PC-9 (cell line): ENCODE results near the gene PLEKHH3. TPM values are rescaled to one million over a fixed set of nuclear protein-coding genes. Genes with fewer than 3 reads are reported as not detected.

ENCODE experiments used
- BruUV-seq: library from RNA; stranded (reverse); fragments of 400-500 nt; replicated peaks from 2 replicates; lab custom pipeline; 2021; lab: Mats Ljungman, UMichigan
- CTCF ChIA-PET: fragments of 300-600 bp; sonication (Branson Sonifier 250); formaldehyde crosslinking; loops from one replicate; lab custom pipeline; 2022; ENCODE audit warnings: antibody characterized with exemption; lab: Charles Lee
- POLR2A ChIA-PET: fragments of 300-600 bp; sonication (Branson Sonifier 250); formaldehyde crosslinking; loops from one replicate; lab custom pipeline; 2022; ENCODE audit warnings: antibody characterized with exemption; ENCODE audit not compliant: unreplicated experiment; lab: Charles Lee
- DNase-seq, 2 experiments: peaks; one replicate each; pipeline versions ENCODE4 v3.0.0 to v3.0.0-alpha.2; 2015 to 2022; ENCODE audit warnings: mixed read lengths in 1 of 2
- H2AFZ ChIP-seq: fragments of 200-600 bp; sonication (generic); 2 replicates; pipeline ENCODE4 v1.8.1; 2017; ENCODE audit warnings: antibody characterized with exemption
- H3F3A ChIP-seq: fragments of 200-600 bp; sonication (generic); 2 replicates; pipeline ENCODE4 v1.8.1; 2017; ENCODE audit warnings: antibody characterized with exemption, mild to moderate bottlenecking, low read depth; ENCODE audit not compliant: insufficient read depth
- H3K27ac ChIP-seq: fragments of 200-600 bp; sonication (generic); 2 replicates; pipeline ENCODE4 v1.6.1; 2016; ENCODE audit warnings: mixed run types
- H3K27me3 ChIP-seq: fragments of 200-600 bp; sonication (generic); 2 replicates; pipeline ENCODE4 v1.6.1; 2016; ENCODE audit warnings: low read depth, mixed run types; ENCODE audit not compliant: insufficient read depth
- H3K36me3 ChIP-seq: fragments of 200-600 bp; sonication (generic); 2 replicates; pipeline ENCODE4 v1.6.1; 2016; ENCODE audit warnings: low read depth, mixed run types
- H3K4me1 ChIP-seq: fragments of 200-600 bp; sonication (generic); replicated peaks from 2 replicates; pipeline ENCODE4 v1.6.1; 2016; ENCODE audit warnings: mixed run types; ENCODE audit not compliant: insufficient read depth
- H3K4me2 ChIP-seq: fragments of 200-600 bp; sonication (generic); 2 replicates; pipeline ENCODE4 v1.6.1; 2017; ENCODE audit warnings: mixed run types
- H3K4me3 ChIP-seq: fragments of 200-600 bp; sonication (generic); 2 replicates; pipeline ENCODE4 v1.6.1; 2016; ENCODE audit warnings: mixed run types
- H3K79me2 ChIP-seq: fragments of 200-600 bp; sonication (generic); 2 replicates; pipeline ENCODE4 v1.6.1; 2017; ENCODE audit warnings: low read depth, mixed run types
- H3K9me2 ChIP-seq: fragments of 200-600 bp; sonication (generic); 2 replicates; pipeline ENCODE4 v1.8.1; 2017; ENCODE audit warnings: mild to moderate bottlenecking; ENCODE audit not compliant: insufficient read depth
- H3K9me3 ChIP-seq: fragments of 200-600 bp; sonication (generic); 2 replicates; pipeline ENCODE4 v1.8.1; 2016; ENCODE audit warnings: low read depth; ENCODE audit not compliant: insufficient read depth
- H4K20me1 ChIP-seq: fragments of 200-600 bp; sonication (generic); 2 replicates; pipeline ENCODE4 v1.8.1; 2017; ENCODE audit not compliant: insufficient read depth
- EZH2 ChIP-seq: fragments of 200-600 bp; sonication (generic); IDR thresholded peaks from 2 replicates; pipeline ENCODE4 v1.8.0; 2017; ENCODE audit warnings: antibody characterized with exemption, low read depth
- intact Hi-C: fragments of 100-400 bp; cut with micrococcal nuclease; formaldehyde crosslinking; loops from one replicate; pipeline ENCODE4 v1.10.0; 2022; ENCODE audit not compliant: unreplicated experiment
- total RNA-seq: library from RNA; stranded (reverse); gene quantifications from 2 replicates; pipeline ENCODE4 v1.2.3, GENCODE V29; 2021
- TF ChIP-seq, protein P1 (sequence below): fragments of 200-600 bp; sonication (generic); conservative IDR thresholded peaks from 2 replicates; pipeline ENCODE4 v1.6.1; 2017; ENCODE audit warnings: mixed run types, antibody characterized with exemption, mild to moderate bottlenecking, moderate library complexity

The PLEKHH3 gene
- total RNA-seq, 1 experiment from 2014 or later: 22.5 TPM

DNA sequence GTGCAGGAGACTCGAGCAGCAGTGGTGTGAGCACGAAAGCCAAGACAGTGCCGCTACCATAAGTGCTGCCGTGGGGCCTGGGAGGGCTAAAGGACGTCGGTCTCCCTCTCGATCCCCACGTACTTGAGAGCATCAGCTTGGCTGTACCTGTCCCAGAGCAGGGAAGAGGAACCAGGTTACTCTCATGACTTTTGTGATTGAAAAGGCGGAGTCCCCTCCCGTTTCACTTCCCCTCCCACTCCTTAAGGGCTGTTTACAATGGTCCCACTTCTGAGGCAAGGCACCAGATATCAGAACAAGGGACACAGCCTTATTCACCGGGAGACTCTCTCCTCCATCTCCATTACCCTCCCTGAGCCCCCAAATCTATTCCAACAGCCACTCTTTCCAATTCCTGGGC lies 25.7 kb upstream of the PLEKHH3 start:
- intact Hi-C loops: no loop called here
- no peak for DNase-seq
- Histone ChIP-seq H3K79me2 (no peaks in the 10 kb centered on the region), H3K27ac (no peak overlapping the region), H3K9me2 (no peaks in the 10 kb centered on the region), H3K4me2 (no peak overlapping the region), H3K27me3 (no peaks in the 10 kb centered on the region), H4K20me1 (no peaks in the 10 kb centered on the region), H3K4me3 (no peak overlapping the region), H3K4me1 (no peaks in the 10 kb centered on the region), H2AFZ (no peak overlapping the region), H3K36me3 (no peaks in the 10 kb centered on the region), H3F3A (no peaks in the 10 kb centered on the region), H3K9me3 (no peaks in the 10 kb centered on the region)
- TF ChIP-seq EZH2: no peak
- TF ChIP-seq, protein P1, sequence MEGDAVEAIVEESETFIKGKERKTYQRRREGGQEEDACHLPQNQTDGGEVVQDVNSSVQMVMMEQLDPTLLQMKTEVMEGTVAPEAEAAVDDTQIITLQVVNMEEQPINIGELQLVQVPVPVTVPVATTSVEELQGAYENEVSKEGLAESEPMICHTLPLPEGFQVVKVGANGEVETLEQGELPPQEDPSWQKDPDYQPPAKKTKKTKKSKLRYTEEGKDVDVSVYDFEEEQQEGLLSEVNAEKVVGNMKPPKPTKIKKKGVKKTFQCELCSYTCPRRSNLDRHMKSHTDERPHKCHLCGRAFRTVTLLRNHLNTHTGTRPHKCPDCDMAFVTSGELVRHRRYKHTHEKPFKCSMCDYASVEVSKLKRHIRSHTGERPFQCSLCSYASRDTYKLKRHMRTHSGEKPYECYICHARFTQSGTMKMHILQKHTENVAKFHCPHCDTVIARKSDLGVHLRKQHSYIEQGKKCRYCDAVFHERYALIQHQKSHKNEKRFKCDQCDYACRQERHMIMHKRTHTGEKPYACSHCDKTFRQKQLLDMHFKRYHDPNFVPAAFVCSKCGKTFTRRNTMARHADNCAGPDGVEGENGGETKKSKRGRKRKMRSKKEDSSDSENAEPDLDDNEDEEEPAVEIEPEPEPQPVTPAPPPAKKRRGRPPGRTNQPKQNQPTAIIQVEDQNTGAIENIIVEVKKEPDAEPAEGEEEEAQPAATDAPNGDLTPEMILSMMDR: no peak
- no TSS peak for BruUV-seq
- POLR2A ChIA-PET: no interaction called here
- CTCF ChIA-PET: interaction anchor here (0.6 kb wide), 1 partner anchor 20 kb away, joined by 5 read pairs; no protein-coding TSS in a partner anchor

DNA sequence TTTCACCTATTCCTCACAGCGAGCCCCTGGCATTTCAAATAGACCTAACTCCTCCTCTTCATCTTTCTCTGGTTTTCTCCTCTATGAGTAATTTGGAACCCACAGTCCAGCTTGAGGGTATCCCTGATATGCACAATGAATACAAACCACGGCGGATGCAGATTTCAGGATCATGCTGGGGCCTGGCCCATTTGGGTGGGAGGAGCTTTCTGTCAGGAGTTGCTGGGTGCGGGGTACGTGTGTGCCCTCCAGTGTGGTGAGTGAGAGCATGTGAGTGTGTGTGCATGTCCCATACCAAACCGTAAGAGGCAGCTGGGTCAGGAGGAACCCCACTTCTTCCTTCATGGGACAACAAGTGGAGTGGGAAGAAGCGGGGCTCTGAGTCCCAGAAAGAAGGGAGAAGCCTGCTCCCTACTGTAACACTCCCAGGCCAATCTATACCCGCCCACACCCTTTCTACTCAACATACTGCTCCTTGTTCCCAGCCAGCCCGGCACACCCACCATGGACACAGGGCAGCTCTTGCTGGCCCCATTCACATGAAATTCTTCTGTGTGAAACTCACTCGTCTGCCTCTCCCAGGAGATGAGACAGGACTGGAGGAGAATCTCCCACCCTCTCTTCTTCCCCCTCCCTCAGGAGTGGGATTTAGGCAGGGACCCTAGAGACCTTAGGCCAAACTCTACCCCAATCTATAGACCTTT lies 23.9 kb upstream of the PLEKHH3 start:
- POLR2A ChIA-PET: no interaction called here
- Histone ChIP-seq H3F3A (no peaks in the 10 kb centered on the region), H3K27ac (no peak overlapping the region), H3K79me2 (no peaks in the 10 kb centered on the region), H3K9me2 (no peaks in the 10 kb centered on the region), H3K4me1 (no peaks in the 10 kb centered on the region), H3K4me3 (no peak overlapping the region), H3K4me2 (no peak overlapping the region), H2AFZ (no peak overlapping the region), H3K36me3 (no peaks in the 10 kb centered on the region), H4K20me1 (no peaks in the 10 kb centered on the region), H3K27me3 (no peaks in the 10 kb centered on the region), H3K9me3 (no peaks in the 10 kb centered on the region)
- no TSS peak for BruUV-seq
- intact Hi-C loops: no loop called here
- DNase-seq: no peak
- CTCF ChIA-PET: no interaction called here
- TF ChIP-seq EZH2: no peak
- TF ChIP-seq, protein P1: no peak

DNA sequence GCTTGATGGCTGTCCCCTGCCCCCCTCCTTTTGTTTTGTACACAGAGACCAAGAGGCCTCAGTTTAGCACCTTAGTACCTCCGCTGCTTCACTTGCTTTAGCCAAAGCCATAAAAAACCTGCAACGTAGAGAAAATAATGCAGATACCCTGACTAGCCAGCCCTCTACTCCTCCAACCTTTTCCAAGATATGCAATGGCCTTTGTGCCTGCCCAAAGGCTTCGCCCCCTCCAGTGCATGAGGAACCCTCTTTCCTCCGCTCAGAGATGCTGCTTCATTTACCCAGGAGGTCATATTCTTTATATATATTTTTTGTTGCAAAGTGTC lies 22.6 kb upstream of the PLEKHH3 start:
- no peak for TF ChIP-seq EZH2
- TF ChIP-seq, protein P1: no peak
- no peak overlapping the region for H3K27ac ChIP-seq
- DNase-seq: no peak
- no peak overlapping the region for H3K4me2 ChIP-seq
- no peak overlapping the region for H3K4me3 ChIP-seq
- no peaks in the 10 kb centered on the region for H3K9me3 ChIP-seq
- H3K9me2 ChIP-seq: no peaks in the 10 kb centered on the region
- CTCF ChIA-PET: interaction anchor here (0.6 kb wide), 1 partner anchor 503 kb away, joined by 10 read pairs; no protein-coding TSS in a partner anchor
- intact Hi-C loops: no loop called here
- POLR2A ChIA-PET: no interaction called here
- no peaks in the 10 kb centered on the region for H3K79me2 ChIP-seq
- H3K27me3 ChIP-seq: no peaks in the 10 kb centered on the region
- H3K36me3 ChIP-seq: no peaks in the 10 kb centered on the region
- no peak overlapping the region for H2AFZ ChIP-seq
- H3K4me1 ChIP-seq: no peaks in the 10 kb centered on the region
- H4K20me1 ChIP-seq: no peaks in the 10 kb centered on the region
- no TSS peak for BruUV-seq
- no peaks in the 10 kb centered on the region for H3F3A ChIP-seq
